GM19463 (cell line): Measurements from ENCODE around the gene DMRTA2.

Experiments
- ATAC-seq: cut with Tn5 transposase; IDR thresholded peaks from one replicate; pipeline ENCODE4 v1.9.1; 2021; ENCODE audit warnings: mild to moderate bottlenecking, moderate library complexity; ENCODE audit not compliant: unreplicated experiment

The DMRTA2 gene

DNA sequence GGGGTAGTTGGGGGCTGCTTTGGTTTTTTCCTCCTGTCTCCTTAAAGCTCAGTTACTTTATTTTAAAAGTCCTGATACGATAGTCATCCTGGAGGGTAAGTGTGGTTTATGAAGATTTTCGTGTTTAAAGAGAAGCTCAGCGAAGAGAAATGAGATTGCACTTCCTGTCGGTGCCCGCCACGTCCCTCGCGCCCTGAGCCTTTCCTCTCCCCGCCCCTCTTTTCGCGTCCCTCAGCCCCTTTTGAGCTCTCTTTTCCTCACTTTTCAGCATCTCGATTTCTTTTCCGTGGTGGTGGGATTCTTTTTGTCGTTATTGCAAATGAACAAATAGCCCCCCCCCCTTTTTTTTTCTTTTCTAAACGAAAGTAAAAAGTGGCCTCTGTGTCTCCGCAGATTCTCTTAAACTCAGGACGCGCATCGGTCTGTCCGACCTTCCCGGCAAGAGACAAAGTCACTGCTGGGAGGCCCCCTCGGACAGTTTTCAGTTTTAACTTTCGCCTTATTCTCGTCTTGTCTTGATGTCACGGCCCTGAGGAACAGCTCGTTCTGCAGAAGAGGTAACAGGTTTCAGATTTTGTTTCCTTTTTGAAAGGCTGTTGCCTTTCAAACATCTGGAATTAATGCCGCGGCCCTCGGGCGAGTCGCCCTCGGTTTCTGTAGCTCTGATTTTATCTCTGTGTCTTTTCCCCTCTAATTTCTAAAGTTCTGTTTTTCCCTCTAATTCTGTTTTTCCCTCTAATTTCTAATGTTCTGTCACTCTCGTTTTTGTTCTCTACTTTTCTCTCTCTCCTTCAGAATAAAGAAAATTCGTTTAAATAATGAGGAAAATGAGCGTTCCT lies 1.0 kb upstream of the DMRTA2 start:
- ATAC-seq = no peak

GRCh38 chr1:50423670-50424000 lies 392 bp upstream of the DMRTA2 start:
- no peak for ATAC-seq

DNA sequence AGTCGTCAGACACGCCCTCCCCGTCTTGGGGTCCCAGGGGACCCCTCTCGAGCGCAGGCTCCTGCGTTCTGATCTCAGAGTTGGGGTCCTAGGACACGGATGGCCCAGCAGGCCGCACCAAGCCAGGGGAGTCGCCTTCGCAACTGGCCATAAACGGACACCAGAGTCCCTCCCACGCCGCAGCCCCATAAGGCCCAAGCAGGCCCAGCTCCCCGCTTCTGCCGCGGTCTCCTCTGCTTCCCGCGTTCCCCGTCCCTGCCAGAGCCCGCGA lies 633 bp downstream of the DMRTA2 start:
- no peak for ATAC-seq

GRCh38 chr1:50421768-50422674 lies 1.2 kb downstream of the DMRTA2 start:
- no peak for ATAC-seq

DNA sequence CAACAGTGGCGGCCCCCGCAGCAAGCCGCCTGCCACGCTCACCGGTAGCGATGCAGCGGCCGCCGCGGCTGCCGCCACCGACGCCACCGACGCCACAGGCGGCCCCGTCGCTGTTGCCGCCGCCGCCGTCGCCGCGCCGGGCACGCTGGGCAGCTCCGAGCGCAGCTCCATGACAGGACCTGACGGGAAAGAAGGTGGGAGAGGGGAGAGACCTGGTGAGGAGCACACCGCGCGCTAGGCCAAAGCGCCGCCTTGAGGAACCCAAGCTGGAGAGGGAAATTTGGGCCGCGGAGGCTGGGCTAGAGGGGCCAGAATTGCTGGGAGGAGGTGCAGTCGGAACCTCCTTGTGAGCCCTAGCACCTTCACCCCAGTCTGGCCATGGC lies 1.9 kb downstream of the DMRTA2 start:
- no peak for ATAC-seq

GRCh38 chr1:50420689-50421365 lies 2.4 kb downstream of the DMRTA2 start:
- no peak for ATAC-seq

GRCh38 chr1:50419907-50420677 lies 3.2 kb downstream of the DMRTA2 start:
- no peak for ATAC-seq

DNA sequence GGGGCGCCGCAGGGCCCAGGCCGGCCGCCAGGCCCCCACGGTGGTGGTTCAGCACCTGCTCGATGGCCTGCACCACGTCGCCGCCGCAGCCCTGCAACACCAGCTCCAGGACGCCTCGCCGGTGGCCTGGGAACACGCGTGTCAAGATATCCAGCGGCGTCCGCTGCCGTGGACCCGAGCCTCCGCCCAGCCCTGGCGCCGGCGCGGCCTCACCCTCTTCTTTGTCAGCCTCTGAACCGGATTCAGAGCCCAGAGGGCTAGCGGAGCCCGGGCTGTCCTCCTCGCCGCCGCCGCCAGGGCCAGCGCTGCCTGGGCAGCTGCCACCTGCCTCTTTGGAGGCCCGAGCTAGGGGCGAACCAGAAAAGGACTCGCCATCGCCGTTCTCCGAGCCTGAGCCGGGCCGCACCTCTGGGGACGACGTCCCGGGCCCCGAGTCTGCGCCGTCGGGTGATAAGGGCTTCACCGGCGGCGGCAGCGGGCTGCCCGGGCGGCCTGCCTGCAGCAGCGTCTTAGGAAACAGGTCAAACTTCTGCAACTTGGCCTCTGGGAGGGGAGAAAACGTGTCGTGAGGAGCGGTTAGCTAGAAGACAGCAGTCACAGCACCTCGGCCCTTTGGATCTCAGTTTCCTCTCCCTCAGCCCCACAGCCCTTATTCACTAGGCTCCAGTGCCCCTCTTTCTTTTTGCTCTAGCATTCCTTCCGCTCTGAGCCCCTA lies 3.9 kb downstream of the DMRTA2 start:
- ATAC-seq = no peak

DNA sequence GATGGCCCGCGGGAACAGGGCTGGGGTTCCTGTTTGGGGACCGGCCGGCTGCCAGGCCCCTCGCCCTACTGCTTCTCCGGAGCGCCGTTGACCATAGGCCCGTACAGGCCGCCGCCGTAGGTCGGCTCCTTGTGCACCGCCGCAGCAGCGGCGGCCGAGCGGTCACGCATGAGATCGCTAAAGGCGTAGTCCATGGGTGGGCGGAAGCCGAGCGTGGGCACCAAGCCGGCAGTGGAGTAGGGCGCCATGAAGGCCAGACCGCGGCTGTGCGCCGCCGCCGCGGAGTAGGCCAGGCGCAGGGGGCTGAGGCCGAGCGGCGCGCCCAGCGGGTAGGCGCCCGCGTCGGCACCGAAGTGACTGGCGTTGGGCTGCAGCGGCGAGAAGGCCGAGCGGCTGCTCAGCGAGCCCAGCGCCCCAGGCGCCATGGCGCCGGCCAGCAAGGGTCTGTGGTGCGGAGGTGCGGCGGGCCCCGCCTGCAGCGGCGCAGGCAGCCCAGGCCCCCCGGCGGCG lies 4.6 kb downstream of the DMRTA2 start:
- ATAC-seq = no peak

DNA sequence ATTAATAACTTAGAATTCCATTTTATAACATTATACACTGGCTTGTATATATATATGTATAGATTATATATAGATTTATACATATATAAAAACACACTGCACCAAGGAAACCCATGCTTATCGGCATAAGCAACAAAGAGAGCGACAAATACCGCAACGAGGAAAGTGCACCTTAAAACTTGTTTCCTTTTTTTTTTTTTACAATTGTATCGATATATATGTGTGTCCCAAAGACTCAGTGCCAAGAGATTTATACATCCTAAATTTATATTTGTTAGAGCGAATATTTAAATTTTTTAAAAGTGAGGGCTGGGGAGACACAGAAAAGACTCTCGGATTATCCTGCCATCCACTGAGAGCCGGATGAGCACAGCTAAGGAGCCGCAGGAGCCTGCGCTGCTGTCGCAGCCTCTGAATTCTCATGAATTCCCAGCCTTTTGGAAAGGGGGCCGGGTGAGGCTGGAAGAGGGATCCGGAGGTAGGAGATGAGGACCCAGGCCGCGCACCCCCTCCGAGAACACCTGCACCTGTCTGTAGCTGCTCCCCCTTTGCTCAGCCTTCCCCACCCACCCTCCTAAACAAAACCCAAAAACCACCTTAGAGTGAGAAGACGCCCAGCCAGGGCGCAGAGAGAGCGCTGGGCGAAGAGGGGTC lies 5.2 kb downstream of the DMRTA2 start:
- no peak for ATAC-seq

DNA sequence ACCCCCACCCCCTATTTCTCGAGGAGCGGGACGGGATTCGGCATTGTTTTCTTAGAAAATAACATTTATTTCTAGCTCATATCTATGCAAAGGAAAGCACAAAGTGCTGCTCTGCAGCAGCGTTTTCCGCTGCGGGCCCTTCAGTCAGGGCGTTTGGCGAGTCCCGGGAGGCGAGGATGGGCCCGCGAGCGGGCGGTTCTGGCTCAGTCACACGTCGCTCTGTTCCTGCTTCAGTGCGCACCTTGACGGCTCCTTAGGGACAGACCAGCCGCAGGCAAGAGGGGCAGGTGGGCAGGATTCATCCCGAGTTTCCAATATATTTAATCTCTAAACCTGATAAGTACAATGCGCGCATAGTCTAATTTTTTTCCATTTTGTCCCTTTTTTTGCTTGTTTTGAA lies 5.7 kb downstream of the DMRTA2 start:
- ATAC-seq = no peak

DNA sequence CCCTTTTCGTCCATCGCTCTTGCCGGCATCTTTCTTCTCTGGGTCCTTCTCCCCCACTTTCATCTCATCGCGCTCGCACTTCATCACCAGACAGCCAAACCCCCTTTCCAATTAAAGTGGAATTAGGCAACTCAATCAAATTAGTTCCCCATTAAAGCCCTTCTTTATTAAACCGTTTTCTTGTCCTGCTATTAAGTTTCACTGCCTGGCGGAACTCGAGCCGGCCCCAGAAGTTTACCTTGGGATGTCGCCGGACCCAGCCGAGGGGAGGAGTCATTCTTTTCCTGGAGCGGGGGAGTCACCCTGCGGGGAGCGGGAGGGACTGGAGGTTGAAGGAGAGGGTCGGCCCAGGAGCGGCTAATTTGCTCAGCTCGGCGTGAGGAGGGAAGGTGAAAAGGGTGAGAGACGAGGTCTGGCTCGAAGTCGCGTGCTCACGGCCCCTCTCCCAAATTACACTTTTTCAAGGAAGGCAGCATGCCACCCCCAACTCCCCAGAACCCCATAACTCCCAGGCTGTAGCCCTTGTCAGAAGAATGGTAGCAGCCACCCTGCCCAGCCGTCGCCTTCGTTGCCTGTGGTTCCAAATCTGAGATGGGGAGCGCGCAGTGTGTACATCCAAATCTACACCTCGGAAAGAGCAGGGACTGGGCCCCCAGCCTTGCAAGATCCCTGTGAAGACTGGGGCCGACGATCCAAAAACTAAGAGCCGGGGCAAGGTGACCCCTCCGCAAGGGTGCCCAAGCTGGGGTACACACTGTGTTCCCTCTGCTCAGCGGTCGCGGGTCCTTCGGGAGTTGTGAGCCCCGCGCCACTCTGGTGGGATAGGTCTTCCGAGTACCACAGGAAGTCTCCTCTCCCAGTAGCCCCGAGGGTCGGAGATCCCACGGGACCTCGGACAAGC lies 6.4 kb downstream of the DMRTA2 start:
- no peak for ATAC-seq

DNA sequence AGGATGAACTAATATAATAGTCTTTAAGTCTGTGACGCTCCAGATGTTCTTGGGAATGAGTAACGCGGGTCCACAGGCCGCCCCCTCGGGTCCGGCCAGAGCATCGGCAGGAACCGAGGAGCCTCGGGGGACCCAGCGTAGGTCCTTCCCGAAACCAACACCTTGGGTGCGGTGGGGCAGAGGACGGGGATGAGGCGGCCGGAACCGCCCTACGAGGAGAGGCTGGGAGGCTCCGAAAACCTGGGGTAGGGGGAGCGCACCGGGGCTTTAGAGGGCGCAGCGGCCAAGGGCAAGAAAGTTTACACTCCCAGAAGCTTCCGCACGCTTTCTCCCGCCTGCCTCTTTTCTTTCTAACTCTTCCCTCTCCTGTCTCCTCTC lies 7.1 kb downstream of the DMRTA2 start:
- ATAC-seq = no peak

GRCh38 chr1:50415235-50416149 lies 7.8 kb downstream of the DMRTA2 start:
- no peak for ATAC-seq

DNA sequence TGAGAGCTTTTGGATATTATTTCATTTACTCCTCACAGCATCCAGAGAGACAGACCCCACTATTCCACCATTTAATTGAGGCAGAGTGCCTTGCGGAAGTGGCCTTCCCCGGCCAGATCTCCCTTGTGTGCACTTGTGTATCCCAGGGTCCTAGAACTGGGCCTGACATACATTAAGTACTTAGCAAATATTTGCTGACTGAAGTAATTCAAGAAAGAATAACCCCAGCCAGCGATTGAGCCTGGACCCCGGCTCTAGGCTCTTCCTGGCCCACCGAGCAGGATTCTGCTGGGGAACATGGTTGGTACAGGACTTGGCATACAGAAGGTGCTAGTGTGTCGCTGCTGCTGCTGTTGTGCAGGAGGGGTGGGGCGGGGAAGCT lies 8.4 kb downstream of the DMRTA2 start:
- no peak for ATAC-seq

- no peak for ATAC-seq
These were observed 10.3 kb downstream of the DMRTA2 start for GRCh38 chr1:50412813-50413476.

DNA sequence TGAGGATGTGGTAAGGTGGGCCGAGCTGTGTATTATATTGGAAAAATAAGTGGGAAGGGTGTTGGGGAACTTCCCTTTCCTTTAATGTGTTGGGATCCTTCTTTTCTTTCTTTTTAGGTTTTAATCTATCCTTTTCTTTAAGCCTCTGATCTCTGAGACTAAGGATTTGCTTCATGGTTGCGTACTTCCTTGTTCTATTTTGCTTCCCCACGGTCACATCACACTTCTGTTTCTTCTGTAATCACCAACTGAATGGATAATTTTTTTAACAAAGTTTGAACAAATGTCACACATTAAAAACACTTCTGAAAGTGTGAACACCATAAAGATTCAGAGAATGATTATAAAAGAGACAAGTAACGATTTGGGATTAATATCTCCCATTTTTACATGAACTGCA lies 17.4 kb downstream of the DMRTA2 start:
- no peak for ATAC-seq
